BLaER1 treated with 17β-estradiol and CSF1 and Interleukin-3, amounts not matched to agents 10 nM and 100 nM (cell line): ENCODE measurements around the gene ANKRD23.
"Not testable (repeated sequence)": the region's sequence is repeated elsewhere in the genome, so short reads cannot be mapped to it uniquely, and the experiment has no call there.

Source experiments
- H3K27ac ChIP-seq, 11 experiments: shearing (Covaris generic); formaldehyde crosslinking; 2 replicates each; pipeline ENCODE4 v1.8.1; 2022
- H3K27me3 ChIP-seq, 11 experiments: shearing (Covaris generic); formaldehyde crosslinking; 2 replicates each; pipeline ENCODE4 v1.8.1; 2022
- H3K36me3 ChIP-seq, 11 experiments: shearing (Covaris generic); formaldehyde crosslinking; 2 replicates each; pipeline ENCODE4 v1.8.1; 2022
- H3K4me1 ChIP-seq, 10 experiments: shearing (Covaris generic); formaldehyde crosslinking; 2 replicates each; pipeline ENCODE4 v1.8.1; 2022
- H3K4me2 ChIP-seq, 11 experiments: shearing (Covaris generic); formaldehyde crosslinking; 2 replicates each; pipeline ENCODE4 v1.8.1; 2022
- H3K4me3 ChIP-seq, 10 experiments: shearing (Covaris generic); formaldehyde crosslinking; 2 replicates each; pipeline ENCODE4 v1.8.1; 2022
- H3K9ac ChIP-seq, 11 experiments: shearing (Covaris generic); formaldehyde crosslinking; 2 replicates each; pipeline ENCODE4 v1.8.1; 2022
- H3K9me3 ChIP-seq, 11 experiments: shearing (Covaris generic); formaldehyde crosslinking; replicated peaks in 1 of 11; 2 replicates each; pipeline ENCODE4 v1.8.1; 2022
- H4K20me1 ChIP-seq, 11 experiments: shearing (Covaris generic); formaldehyde crosslinking; 2 replicates each; pipeline ENCODE4 v1.8.1; 2022
- Cebpa-rat ChIP-seq, 11 experiments: shearing (Covaris generic); IDR thresholded peaks; 2 replicates each; pipeline ENCODE4 v1.8.1; 2022

ANKRD23 gene

GRCh38 chr2:96809216-96809882, 34.5 kb downstream of the ANKRD23 start:
- Histone ChIP-seq H3K4me3 (no peak overlapping the region), H4K20me1 (peaks cover 0 to 19% (median 0%) of the 10 kb centered on the region in 11 experiments; a peak in 1 of 22 replicates), H3K9me3 (peaks cover 0 to 6% (median 0%) of the 10 kb centered on the region in 11 experiments; a peak in 1 of 22 replicates), H3K27me3 (no peaks in the 10 kb centered on the region), H3K4me1 (peaks cover 0 to 29% (median 23%) of the 10 kb centered on the region in 10 experiments; a peak in 14 of 20 replicates), H3K4me2 (no peak overlapping the region), H3K27ac (no peak overlapping the region), H3K36me3 (peaks cover 0 to 44% (median 29%) of the 10 kb centered on the region in 11 experiments; a peak in 20 of 22 replicates), H3K9ac (no peak overlapping the region)
- no peak for TF ChIP-seq Cebpa-rat (IDR thresholded peaks at IDR 0.05)

GRCh38 chr2:96808176-96808837, 35.5 kb downstream of the ANKRD23 start:
- Histone ChIP-seq H3K27me3 (no peaks in the 10 kb centered on the region), H3K27ac (no peak overlapping the region), H3K4me3 (no peak overlapping the region), H3K9me3 (peaks cover 0 to 6% (median 0%) of the 10 kb centered on the region in 11 experiments; a peak in 1 of 22 replicates), H3K4me2 (no peak overlapping the region), H4K20me1 (peaks cover 0 to 19% (median 0%) of the 10 kb centered on the region in 11 experiments; a peak in 1 of 22 replicates), H3K9ac (no peak overlapping the region), H3K36me3 (peaks cover 0 to 50% (median 31%) of the 10 kb centered on the region in 11 experiments; a peak in 20 of 22 replicates), H3K4me1 (peaks cover 0 to 29% (median 23%) of the 10 kb centered on the region in 10 experiments; a peak in 14 of 20 replicates)
- TF ChIP-seq Cebpa-rat (IDR thresholded peaks at IDR 0.05): no peak; a peak in 1 of 22 replicates

- Histone ChIP-seq H3K9ac (no peak overlapping the region; a peak in 2 of 22 replicates), H3K4me3 (no peak overlapping the region), H3K4me1 (peaks cover 11 to 29% (median 25%) of the 10 kb centered on the region in 10 experiments), H3K4me2 (peak overlapping the region in 2 of 11 experiments; percentile 11 to 25; a peak in 2 of 22 replicates), H4K20me1 (peaks cover 0 to 19% (median 0%) of the 10 kb centered on the region in 11 experiments; a peak in 1 of 22 replicates), H3K27me3 (no peaks in the 10 kb centered on the region), H3K9me3 (peaks cover 0 to 6% (median 0%) of the 10 kb centered on the region in 11 experiments; a peak in 1 of 22 replicates), H3K36me3 (peaks cover 0 to 52% (median 31%) of the 10 kb centered on the region in 11 experiments; a peak in 20 of 22 replicates), H3K27ac (0 out of 22 replicates have a peak overlapping the region, but pooled peaks of 1 of the 11 experiments have one; percentile 18)
- TF ChIP-seq Cebpa-rat (IDR thresholded peaks at IDR 0.05): no peak
These were observed 36.7 kb downstream of the ANKRD23 start for GRCh38 chr2:96807127-96807471.

- TF ChIP-seq Cebpa-rat (IDR thresholded peaks at IDR 0.05): no peak
- no peak overlapping the region for H3K4me3 ChIP-seq
- H3K9ac ChIP-seq: no peak overlapping the region; a peak in 1 of 22 replicates
- peaks cover 0 to 6% (median 0%) of the 10 kb centered on the region in 11 experiments; a peak in 1 of 22 replicates for H3K9me3 ChIP-seq
- H3K27ac ChIP-seq: 0 out of 22 replicates have a peak overlapping the region, but pooled peaks of 1 of the 11 experiments have one; percentile 18
- H3K36me3 ChIP-seq: peaks cover 0 to 57% (median 31%) of the 10 kb centered on the region in 11 experiments; a peak in 21 of 22 replicates
- H3K27me3 ChIP-seq: no peaks in the 10 kb centered on the region
- peak overlapping the region in 7 of 11 experiments; percentile 10 to 41 (median 16); a peak in 7 of 22 replicates for H3K4me2 ChIP-seq
- peaks cover 0 to 19% (median 0%) of the 10 kb centered on the region in 11 experiments; a peak in 1 of 22 replicates for H4K20me1 ChIP-seq
- peaks cover 16 to 29% (median 25%) of the 10 kb centered on the region in 10 experiments for H3K4me1 ChIP-seq
These were observed 37.2 kb downstream of the ANKRD23 start for GRCh38 chr2:96806468-96807126.

- H3K4me2 ChIP-seq: peak overlapping the region in 2 of 11 experiments; percentile 16 to 24; a peak in 2 of 22 replicates
- H3K4me1 ChIP-seq: peaks cover 22 to 31% (median 26%) of the 10 kb centered on the region in 10 experiments
- not testable (repeated sequence) for H3K4me3 ChIP-seq, H3K27ac ChIP-seq, H3K9me3 ChIP-seq, H3K9ac ChIP-seq, H3K27me3 ChIP-seq
- H3K36me3 ChIP-seq: peaks cover 0 to 57% (median 31%) of the 10 kb centered on the region in 11 experiments; a peak in 21 of 22 replicates
- H4K20me1 ChIP-seq: peaks cover 0 to 19% (median 0%) of the 10 kb centered on the region in 11 experiments; a peak in 1 of 22 replicates
These were observed 37.9 kb downstream of the ANKRD23 start for GRCh38 chr2:96805946-96806345.

GRCh38 chr2:96804986-96805385, 38.8 kb downstream of the ANKRD23 start:
- H3K4me3 ChIP-seq: no peak overlapping the region
- H3K9ac ChIP-seq: no peak overlapping the region
- no peaks in the 10 kb centered on the region for H3K27me3 ChIP-seq
- TF ChIP-seq Cebpa-rat (IDR thresholded peaks at IDR 0.05): no peak
- peaks cover 30 to 40% (median 36%) of the 10 kb centered on the region in 10 experiments for H3K4me1 ChIP-seq
- no peak overlapping the region for H3K4me2 ChIP-seq
- peaks cover 0 to 18% (median 0%) of the 10 kb centered on the region in 11 experiments; a peak in 2 of 22 replicates for H4K20me1 ChIP-seq
- no peak overlapping the region for H3K27ac ChIP-seq
- peaks cover 0 to 6% (median 0%) of the 10 kb centered on the region in 11 experiments; a peak in 1 of 22 replicates for H3K9me3 ChIP-seq
- peaks cover 0 to 50% (median 24%) of the 10 kb centered on the region in 11 experiments; a peak in 20 of 22 replicates for H3K36me3 ChIP-seq

- Histone ChIP-seq H3K4me1 (peaks cover 30 to 43% (median 36%) of the 10 kb centered on the region in 10 experiments), H3K27ac (peak overlapping the region in 3 of 11 experiments; percentile 11 to 26 (median 19); a peak in 3 of 22 replicates), H3K27me3 (no peaks in the 10 kb centered on the region), H3K9me3 (peaks cover 0 to 6% (median 0%) of the 10 kb centered on the region in 11 experiments; a peak in 1 of 22 replicates), H3K9ac (no peak overlapping the region; a peak in 1 of 22 replicates), H3K4me3 (no peak overlapping the region), H3K4me2 (peak overlapping the region in 5 of 11 experiments; percentile 55 to 78 (median 63); a peak in 9 of 22 replicates), H4K20me1 (peaks cover 0 to 2% (median 0%) of the 10 kb centered on the region in 11 experiments; a peak in 2 of 22 replicates), H3K36me3 (peaks cover 0 to 55% (median 29%) of the 10 kb centered on the region in 11 experiments; a peak in 18 of 22 replicates)
- no peak for TF ChIP-seq Cebpa-rat (IDR thresholded peaks at IDR 0.05)
These were observed 41.1 kb downstream of the ANKRD23 start for GRCh38 chr2:96802721-96803120.
